GM21515 (cell line): ENCODE data around the gene F8.

ENCODE experiments used
- ATAC-seq: cut with Tn5 transposase; IDR thresholded peaks from one replicate; pipeline ENCODE4 v1.9.1; 2021; ENCODE audit not compliant: unreplicated experiment

Gene F8

GRCh38 chrX:154791939-154792338, 230.6 kb downstream of the F8 start:
- ATAC-seq = no peak

GRCh38 chrX:154791467-154791866, 231.1 kb downstream of the F8 start:
- no peak for ATAC-seq
